ENCODE measurements around the gene JAG1.

DNA sequence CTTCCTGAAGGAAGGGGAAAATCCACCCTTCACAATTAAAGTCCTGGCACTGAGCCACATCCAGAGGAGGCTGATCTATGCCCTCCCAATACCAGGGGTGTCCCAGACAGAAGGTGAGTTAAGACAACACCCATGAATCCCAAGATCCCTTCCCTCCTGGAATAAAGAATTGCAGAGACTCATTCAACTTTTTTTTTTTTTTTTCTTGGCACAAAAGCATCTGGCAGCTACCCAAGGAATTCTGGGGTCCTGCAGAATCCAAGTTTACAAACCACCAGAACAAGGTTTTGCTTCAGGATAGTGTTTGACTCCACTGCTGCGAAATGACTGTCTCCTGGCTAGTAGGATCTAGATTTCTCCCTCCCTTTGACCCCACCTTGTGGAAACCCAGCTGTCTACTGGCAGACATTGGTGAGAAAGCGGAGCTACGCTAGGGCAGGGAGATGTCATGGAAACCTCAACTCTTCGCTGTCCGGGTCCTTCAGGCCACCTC lies 37.4 kb downstream of the JAG1 start:
- TF ChIP-seq, protein P1, sequence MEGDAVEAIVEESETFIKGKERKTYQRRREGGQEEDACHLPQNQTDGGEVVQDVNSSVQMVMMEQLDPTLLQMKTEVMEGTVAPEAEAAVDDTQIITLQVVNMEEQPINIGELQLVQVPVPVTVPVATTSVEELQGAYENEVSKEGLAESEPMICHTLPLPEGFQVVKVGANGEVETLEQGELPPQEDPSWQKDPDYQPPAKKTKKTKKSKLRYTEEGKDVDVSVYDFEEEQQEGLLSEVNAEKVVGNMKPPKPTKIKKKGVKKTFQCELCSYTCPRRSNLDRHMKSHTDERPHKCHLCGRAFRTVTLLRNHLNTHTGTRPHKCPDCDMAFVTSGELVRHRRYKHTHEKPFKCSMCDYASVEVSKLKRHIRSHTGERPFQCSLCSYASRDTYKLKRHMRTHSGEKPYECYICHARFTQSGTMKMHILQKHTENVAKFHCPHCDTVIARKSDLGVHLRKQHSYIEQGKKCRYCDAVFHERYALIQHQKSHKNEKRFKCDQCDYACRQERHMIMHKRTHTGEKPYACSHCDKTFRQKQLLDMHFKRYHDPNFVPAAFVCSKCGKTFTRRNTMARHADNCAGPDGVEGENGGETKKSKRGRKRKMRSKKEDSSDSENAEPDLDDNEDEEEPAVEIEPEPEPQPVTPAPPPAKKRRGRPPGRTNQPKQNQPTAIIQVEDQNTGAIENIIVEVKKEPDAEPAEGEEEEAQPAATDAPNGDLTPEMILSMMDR (IDR thresholded peaks at IDR 0.05) = no peak
- TF ChIP-seq ZFX (IDR thresholded peaks at IDR 0.05; ENCODE audit: borderline replicate concordance) = no peak
